ENCODE measurements around the gene TUBA1A.
"Not testable (repeated sequence)": the region's sequence is repeated elsewhere in the genome, so short reads cannot be mapped to it uniquely, and the experiment has no call there.

TUBA1A gene

GRCh38 chr12:49188201-49188915, 522 bp downstream of the TUBA1A start:
- TF ChIP-seq CTCF (IDR thresholded peaks at IDR 0.05; ENCODE audit: low read depth, low read length), result no peak; the same call in 1 of the 2 replicates
- peak; percentile 45 for DNase-seq (ENCODE audit: extremely low read depth, low read depth)

GRCh38 chr12:49187184-49187583, 1.7 kb downstream of the TUBA1A start:
- no peak for TF ChIP-seq CTCF (IDR thresholded peaks at IDR 0.05; ENCODE audit: low read depth, low read length)
- peak; percentile 15 for DNase-seq (ENCODE audit: extremely low read depth, low read depth)

GRCh38 chr12:49186307-49186706, 2.6 kb downstream of the TUBA1A start:
- DNase-seq (ENCODE audit: extremely low read depth, low read depth), result not testable (repeated sequence)

GRCh38 chr12:49184697-49185096, 4.2 kb downstream of the TUBA1A start:
- not testable (repeated sequence) for DNase-seq (ENCODE audit: extremely low read depth, low read depth)

- DNase-seq (ENCODE audit: extremely low read depth, low read depth), result not testable (repeated sequence)
Measured at GRCh38 chr12:49183214-49183950, 5.5 kb downstream of the TUBA1A start.

GRCh38 chr12:49174218-49174617, 14.7 kb downstream of the TUBA1A start:
- TF ChIP-seq CTCF (IDR thresholded peaks at IDR 0.05; ENCODE audit: low read depth, low read length), result no peak
- no peak for DNase-seq (ENCODE audit: extremely low read depth, low read depth)

- DNase-seq (ENCODE audit: extremely low read depth, low read depth), result no peak
- no peak for TF ChIP-seq CTCF (IDR thresholded peaks at IDR 0.05; ENCODE audit: low read depth, low read length)
Measured at GRCh38 chr12:49170924-49171323, 18.0 kb downstream of the TUBA1A start.

GRCh38 chr12:49165114-49165513, 23.8 kb downstream of the TUBA1A start:
- no peak for TF ChIP-seq CTCF (IDR thresholded peaks at IDR 0.05; ENCODE audit: low read depth, low read length)
- DNase-seq (ENCODE audit: extremely low read depth, low read depth), result no peak

GRCh38 chr12:49161901-49162300, 27.0 kb downstream of the TUBA1A start:
- DNase-seq (ENCODE audit: extremely low read depth, low read depth), result not testable (repeated sequence)

Measured in AG09319 (cell line).